Femur (tissue), 1 donor: ENCODE measurements around the gene MAGI1.

ENCODE experiments used
- DNase-seq: peaks from one replicate; pipeline ENCODE4 v3.0.0-alpha.2; 2017

MAGI1 gene

GRCh38 chr3:65939184-65939583 lies 99.5 kb downstream of the MAGI1 start:
- DNase-seq, result no peak

DNA sequence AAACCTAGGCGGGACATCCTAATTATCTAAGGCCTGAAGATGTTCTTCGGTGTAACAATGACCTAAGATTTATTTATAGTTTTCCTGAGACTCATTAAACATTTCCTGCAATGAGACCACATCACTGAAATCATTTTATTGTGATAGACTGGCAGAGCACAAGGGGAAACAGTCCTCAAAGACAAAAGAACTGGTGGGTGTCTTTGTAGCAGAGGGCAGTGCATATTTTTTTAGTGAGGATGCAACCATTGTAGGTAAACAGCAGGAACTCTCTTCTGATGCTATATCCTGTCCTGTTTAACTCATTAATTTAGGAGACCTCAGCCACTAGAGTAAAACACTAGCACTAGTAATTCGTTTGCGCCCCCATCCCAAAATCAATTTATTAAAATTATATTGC lies 100.0 kb downstream of the MAGI1 start:
- no peak for DNase-seq

DNA sequence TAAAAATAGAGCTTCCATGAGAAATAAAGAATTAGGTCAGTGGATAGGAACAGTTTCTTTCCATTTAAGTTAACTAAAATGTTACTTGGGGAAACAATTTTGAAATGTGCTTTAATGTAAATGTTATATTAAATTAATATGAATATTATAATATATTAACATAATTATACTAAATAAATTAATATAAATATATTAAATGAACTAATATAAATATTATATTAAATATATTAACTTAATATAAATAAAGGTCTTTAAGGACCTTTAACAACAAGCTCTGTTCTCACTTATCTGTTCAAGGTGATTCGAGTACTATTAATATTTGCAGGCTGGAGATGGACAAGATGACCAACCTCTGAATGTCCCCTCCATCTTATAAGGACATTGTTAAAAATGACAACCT lies 100.6 kb downstream of the MAGI1 start:
- no peak for DNase-seq

- peak; percentile 41 for DNase-seq
Measured at GRCh38 chr3:65936908-65937638, 101.6 kb downstream of the MAGI1 start.

- DNase-seq, result no peak
Measured at GRCh38 chr3:65935724-65936123, 103.0 kb downstream of the MAGI1 start.

GRCh38 chr3:65930648-65931047 lies 108.1 kb downstream of the MAGI1 start:
- no peak for DNase-seq

GRCh38 chr3:65928110-65928509 lies 110.6 kb downstream of the MAGI1 start:
- no peak for DNase-seq

GRCh38 chr3:65927576-65927975 lies 111.1 kb downstream of the MAGI1 start:
- no peak for DNase-seq

DNA sequence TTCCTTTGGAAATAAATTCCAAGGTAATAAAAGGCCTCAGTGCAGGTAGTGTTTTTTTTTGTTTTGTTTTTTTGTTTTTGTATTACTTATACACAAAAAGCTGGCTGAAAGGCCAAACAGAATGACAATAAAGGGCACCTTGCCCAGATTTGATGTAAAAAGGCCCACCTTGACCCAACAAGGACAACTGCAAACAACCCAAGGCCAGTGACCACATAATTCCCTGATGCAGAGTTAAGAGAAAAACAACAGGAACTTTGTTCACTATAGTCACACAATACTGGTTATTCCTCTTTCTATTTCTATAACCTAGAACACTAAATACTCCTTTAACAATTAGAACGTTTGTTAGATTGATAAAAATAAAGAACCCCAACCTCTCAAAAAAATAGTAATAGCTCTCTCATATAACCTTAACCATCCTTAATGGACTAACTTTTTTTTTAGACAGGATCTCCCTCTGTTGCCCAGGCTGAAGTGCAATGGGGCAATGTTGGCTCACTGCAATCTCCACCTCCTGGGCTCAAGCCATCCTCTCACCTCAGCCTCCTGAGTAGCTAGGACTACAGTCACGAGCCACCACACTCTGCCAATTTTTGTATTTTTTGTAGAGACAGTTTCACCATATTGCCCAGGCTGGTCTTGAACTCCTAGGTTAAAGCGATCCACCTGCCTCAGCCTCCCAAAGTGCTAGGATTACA lies 113.3 kb downstream of the MAGI1 start:
- DNase-seq, result no peak

- no peak for DNase-seq
Measured at GRCh38 chr3:65924762-65925161, 114.0 kb downstream of the MAGI1 start.

DNA sequence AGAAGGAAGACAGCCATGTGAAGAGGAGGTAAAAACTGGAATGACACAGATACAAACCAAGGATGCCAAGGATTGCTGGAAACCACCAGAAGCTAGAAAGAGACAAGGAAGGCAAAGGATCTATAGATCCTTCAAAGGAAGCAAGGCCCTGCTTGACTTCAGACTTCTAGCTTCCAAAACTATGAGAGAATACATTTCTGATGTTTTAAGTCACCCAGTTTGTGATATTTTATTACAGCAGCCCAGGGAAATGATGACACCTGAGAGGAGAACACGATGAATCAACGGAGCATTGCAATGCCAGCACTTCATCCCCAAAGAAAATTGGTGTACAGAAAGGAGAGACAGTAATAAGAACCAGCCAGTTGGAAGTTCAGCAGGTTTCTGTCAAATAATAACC lies 116.3 kb downstream of the MAGI1 start:
- DNase-seq, result no peak

- DNase-seq, result no peak
Measured at GRCh38 chr3:65919826-65920225, 118.9 kb downstream of the MAGI1 start.

- no peak for DNase-seq
Measured at GRCh38 chr3:65915477-65915876, 123.2 kb downstream of the MAGI1 start.

- no peak for DNase-seq
Measured at GRCh38 chr3:65914740-65915367, 123.9 kb downstream of the MAGI1 start.

GRCh38 chr3:65914032-65914739 lies 124.5 kb downstream of the MAGI1 start:
- no peak for DNase-seq

GRCh38 chr3:65912647-65913046 lies 126.1 kb downstream of the MAGI1 start:
- DNase-seq, result no peak

DNA sequence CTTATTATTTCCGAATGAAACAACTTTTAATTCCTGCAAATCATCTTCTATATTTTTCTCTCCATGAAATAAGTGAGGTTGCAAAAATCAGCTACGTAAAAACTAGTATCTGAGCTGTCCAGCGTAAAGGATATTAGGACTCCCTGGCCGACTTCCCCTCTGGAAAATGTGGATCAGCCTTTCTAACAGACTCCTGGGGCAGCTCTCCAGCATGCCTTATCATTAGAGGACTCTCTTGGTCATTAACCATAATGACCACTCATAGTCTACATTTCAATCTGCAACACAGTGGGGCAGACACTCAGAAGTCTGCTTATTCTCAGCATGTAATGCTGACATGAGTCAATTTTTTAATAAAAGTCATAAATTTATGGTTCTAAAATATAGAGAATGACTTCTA lies 130.1 kb downstream of the MAGI1 start:
- DNase-seq, result no peak

DNA sequence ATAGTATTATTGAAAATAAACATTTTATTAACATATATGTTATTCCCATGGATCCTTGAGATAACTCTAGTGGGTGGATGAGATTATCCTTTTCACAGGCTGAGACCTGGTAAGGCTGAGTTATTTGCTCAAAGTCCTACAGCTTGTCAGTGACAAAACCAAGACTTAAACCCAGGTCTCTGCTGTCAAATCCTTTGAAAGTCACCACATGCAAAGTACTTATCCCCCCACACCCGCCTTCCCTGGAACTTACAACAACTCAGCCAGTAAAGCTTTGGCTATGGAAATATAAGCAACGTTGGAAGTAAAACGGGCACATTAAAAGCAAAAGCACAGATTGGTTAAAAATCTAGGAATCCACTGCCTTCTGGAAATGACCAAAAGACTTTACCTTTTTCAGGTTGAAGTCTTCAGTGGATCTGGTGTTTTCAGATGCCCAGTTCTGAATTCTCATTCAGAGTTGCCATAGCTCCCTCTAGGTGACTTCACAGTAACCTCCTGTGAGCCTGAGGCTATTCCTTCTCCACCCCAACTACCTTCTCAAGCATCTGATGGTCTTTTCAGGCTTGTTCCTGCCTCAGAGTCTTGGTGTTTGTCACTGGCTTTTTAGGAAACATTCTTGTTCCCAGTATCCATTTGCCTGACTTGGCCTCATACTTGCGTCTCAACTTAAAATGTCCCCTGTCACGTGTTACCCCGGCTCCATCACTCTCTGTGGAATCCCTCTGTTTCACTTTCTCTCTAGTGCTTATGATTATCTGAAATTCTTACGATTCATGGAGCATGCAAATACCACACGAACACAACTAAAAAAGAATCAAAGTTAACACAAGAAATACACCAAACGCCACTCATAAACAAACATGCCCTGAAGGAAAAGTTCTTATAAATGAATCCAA lies 131.2 kb downstream of the MAGI1 start:
- no peak for DNase-seq

GRCh38 chr3:65905771-65906170 lies 132.9 kb downstream of the MAGI1 start:
- no peak for DNase-seq

GRCh38 chr3:65904016-65904415 lies 134.7 kb downstream of the MAGI1 start:
- DNase-seq, result no peak

- peak; percentile 26 for DNase-seq
Measured at GRCh38 chr3:65902304-65902793, 136.4 kb downstream of the MAGI1 start.

DNA sequence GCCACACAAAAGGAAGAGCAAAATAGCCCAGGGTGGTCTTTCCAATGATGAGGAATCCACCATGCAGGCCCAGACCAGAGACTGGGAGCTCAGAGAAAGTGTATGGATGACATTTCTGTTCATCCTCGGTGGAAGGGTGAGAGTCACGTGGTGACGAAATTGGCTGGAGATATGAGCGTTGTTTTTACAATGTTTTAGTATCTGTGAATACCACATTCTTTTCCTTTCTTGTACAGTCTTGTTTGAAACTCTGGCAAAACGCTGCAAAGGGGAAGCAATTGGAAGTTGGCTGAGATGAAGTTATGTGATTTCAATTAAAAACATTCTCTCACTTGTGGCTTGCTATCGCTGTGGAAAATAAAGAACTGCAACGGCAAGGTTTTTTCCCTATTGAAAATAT lies 137.5 kb downstream of the MAGI1 start:
- DNase-seq, result no peak
